HepG2 (cell line): ENCODE measurements around the gene RIPOR1. TPM values are rescaled to one million over a fixed set of nuclear protein-coding genes. Genes with fewer than 3 reads are reported as not detected.

ENCODE experiments used
- ARNT ChIP-seq: fragments of 450-650 bp; IDR thresholded peaks from 2 replicates; pipeline ENCODE4 v1.6.1; 2017
- CBX2 ChIP-seq, 2 experiments: fragments of 200-600 bp in 1 of 2; sonication (generic); formaldehyde crosslinking in 1 of 2; IDR thresholded peaks; 2 replicates each; pipeline versions ENCODE4 v1.7.0 to v1.8.1; 2018 to 2022; ENCODE audit warnings: low read depth in 2 of 2, low read length in 1 of 2, mild to moderate bottlenecking in 1 of 2, missing genetic modification reagents in 1 of 2
- CHCHD3 ChIP-seq: sonication (generic); formaldehyde crosslinking; IDR thresholded peaks from 2 replicates; pipeline ENCODE4 v1.8.0; 2022; ENCODE audit warnings: mild to moderate bottlenecking, missing genetic modification reagents, moderate library complexity
- EHMT2 ChIP-seq: fragments of 200-600 bp; sonication (generic); IDR thresholded peaks from 2 replicates; pipeline ENCODE4 v1.7.0; 2017; ENCODE audit warnings: antibody characterized with exemption, low read depth, low read length, borderline replicate concordance
- FOSL2 ChIP-seq: sonication (generic); formaldehyde crosslinking; IDR thresholded peaks from 2 replicates; pipeline ENCODE4 v1.4.0; 2020; ENCODE audit warnings: missing genetic modification reagents
- KDM4B ChIP-seq: sonication (generic); formaldehyde crosslinking; IDR thresholded peaks from 2 replicates; pipeline ENCODE4 v1.4.0; 2020; ENCODE audit warnings: missing genetic modification reagents
- MAF1 ChIP-seq: sonication (generic); formaldehyde crosslinking; IDR thresholded peaks from 2 replicates; pipeline ENCODE4 v1.5.0; 2020; ENCODE audit warnings: missing genetic modification reagents, borderline replicate concordance
- NFKBIZ ChIP-seq: IDR thresholded peaks from 2 replicates; pipeline ENCODE4 v1.6.1; 2018; ENCODE audit warnings: missing genetic modification reagents, missing compliant biosample characterization
- NPAS2 ChIP-seq: sonication (generic); formaldehyde crosslinking; IDR thresholded peaks from 2 replicates; pipeline ENCODE4 v1.8.0; 2022; ENCODE audit warnings: mild to moderate bottlenecking, missing genetic modification reagents, borderline replicate concordance
- SKI ChIP-seq: fragments of 450-650 bp; IDR thresholded peaks from one replicate; pipeline ENCODE4 v1.6.1; 2018; ENCODE audit warnings: mild to moderate bottlenecking; ENCODE audit not compliant: partially characterized antibody
- SMYD3 ChIP-seq: sonication (generic); formaldehyde crosslinking; IDR thresholded peaks from 2 replicates; pipeline ENCODE4 v1.8.1; 2023; ENCODE audit warnings: mild to moderate bottlenecking, missing genetic modification reagents
- TBL1XR1 ChIP-seq: fragments of 150-350 bp; IDR thresholded peaks from 2 replicates; pipeline ENCODE4 v1.6.1; 2014; ENCODE audit warnings: borderline replicate concordance, low read length; ENCODE audit not compliant: partially characterized antibody
- ZNF160 ChIP-seq: sonication (generic); formaldehyde crosslinking; IDR thresholded peaks from 2 replicates; pipeline ENCODE4 v1.8.0; 2022; ENCODE audit warnings: mild to moderate bottlenecking, inconsistent platforms, missing genetic modification reagents
- ZNF337 ChIP-seq: sonication (generic); formaldehyde crosslinking; IDR thresholded peaks from 2 replicates; pipeline ENCODE4 v1.5.1; 2020; ENCODE audit warnings: missing genetic modification reagents, low read depth, mild to moderate bottlenecking, borderline replicate concordance
- ZNF558 ChIP-seq: sonication (generic); formaldehyde crosslinking; IDR thresholded peaks from 2 replicates; pipeline ENCODE4 v1.9.0; 2022; ENCODE audit warnings: mild to moderate bottlenecking, missing genetic modification reagents, borderline replicate concordance
- ZNF577 ChIP-seq: sonication (generic); formaldehyde crosslinking; IDR thresholded peaks from 2 replicates; pipeline ENCODE4 v1.4.0; 2020; ENCODE audit warnings: mild to moderate bottlenecking, low read depth, missing genetic modification reagents, borderline replicate concordance
- ZNF703 ChIP-seq: sonication (generic); formaldehyde crosslinking; IDR thresholded peaks from 2 replicates; pipeline ENCODE4 v1.5.1; 2020; ENCODE audit warnings: missing genetic modification reagents, mild to moderate bottlenecking, moderate library complexity, borderline replicate concordance
- ZNF891 ChIP-seq: sonication (generic); formaldehyde crosslinking; IDR thresholded peaks from 2 replicates; pipeline ENCODE4 v1.5.0; 2020; ENCODE audit warnings: mild to moderate bottlenecking, missing genetic modification reagents
- ZSCAN22 ChIP-seq: sonication (generic); formaldehyde crosslinking; IDR thresholded peaks from 2 replicates; pipeline ENCODE4 v1.4.0; 2020; ENCODE audit warnings: mild to moderate bottlenecking, missing genetic modification reagents
- polyA plus RNA-seq, 8 experiments: library from polyadenylated mRNA; depleted of rRNA in 3 of 8; stranded (reverse) in 7 of 8; unstranded in 1 of 8; fragments of >200 nt; fragmentation: Illumina TruSeq in 4 of 8; extraction: Trizol in 4 of 8; gene quantifications; 2 replicates each; pipeline versions ENCODE4 v1.2.1 to v1.2.3, GENCODE V29; 2011 to 2016; ENCODE audit warnings: low read depth in 4 of 8, missing spikeins in 1 of 8, mixed read lengths in 1 of 8; ENCODE audit not compliant: insufficient read depth in 1 of 8
- total RNA-seq, 5 experiments: library from RNA; depleted of rRNA; stranded (reverse); fragments of >200 nt; fragmentation: Illumina TruSeq; extraction: Trizol; gene quantifications; 2 replicates each; pipeline ENCODE4 v1.2.3, GENCODE V29; 2016; ENCODE audit warnings: low read depth in 1 of 5
- TF ChIP-seq, protein P1 (sequence below): sonication (generic); formaldehyde crosslinking; IDR thresholded peaks from 2 replicates; pipeline ENCODE4 v1.4.0; 2020; ENCODE audit warnings: low read depth, mild to moderate bottlenecking, missing genetic modification reagents
- TF ChIP-seq, protein P2 (sequence below): sonication (generic); formaldehyde crosslinking; IDR thresholded peaks from 2 replicates; pipeline ENCODE4 v1.5.0; 2020; ENCODE audit warnings: mild to moderate bottlenecking, missing genetic modification reagents, borderline replicate concordance
- TF ChIP-seq, protein P3 (sequence below): sonication (generic); formaldehyde crosslinking; IDR thresholded peaks from 2 replicates; pipeline ENCODE4 v1.5.1; 2020; ENCODE audit warnings: mild to moderate bottlenecking, missing genetic modification reagents, moderate library complexity
- TF ChIP-seq, protein P4 (sequence below): sonication (generic); formaldehyde crosslinking; IDR thresholded peaks from 2 replicates; pipeline ENCODE4 v1.5.0; 2020; ENCODE audit warnings: missing genetic modification reagents

The RIPOR1 gene
- total and polyA plus RNA-seq, 2 of the 13 experiments (the other 11 are each of a cell fraction or from before 2014, with no cell fraction given): 4.6 to 8.1 TPM

DNA sequence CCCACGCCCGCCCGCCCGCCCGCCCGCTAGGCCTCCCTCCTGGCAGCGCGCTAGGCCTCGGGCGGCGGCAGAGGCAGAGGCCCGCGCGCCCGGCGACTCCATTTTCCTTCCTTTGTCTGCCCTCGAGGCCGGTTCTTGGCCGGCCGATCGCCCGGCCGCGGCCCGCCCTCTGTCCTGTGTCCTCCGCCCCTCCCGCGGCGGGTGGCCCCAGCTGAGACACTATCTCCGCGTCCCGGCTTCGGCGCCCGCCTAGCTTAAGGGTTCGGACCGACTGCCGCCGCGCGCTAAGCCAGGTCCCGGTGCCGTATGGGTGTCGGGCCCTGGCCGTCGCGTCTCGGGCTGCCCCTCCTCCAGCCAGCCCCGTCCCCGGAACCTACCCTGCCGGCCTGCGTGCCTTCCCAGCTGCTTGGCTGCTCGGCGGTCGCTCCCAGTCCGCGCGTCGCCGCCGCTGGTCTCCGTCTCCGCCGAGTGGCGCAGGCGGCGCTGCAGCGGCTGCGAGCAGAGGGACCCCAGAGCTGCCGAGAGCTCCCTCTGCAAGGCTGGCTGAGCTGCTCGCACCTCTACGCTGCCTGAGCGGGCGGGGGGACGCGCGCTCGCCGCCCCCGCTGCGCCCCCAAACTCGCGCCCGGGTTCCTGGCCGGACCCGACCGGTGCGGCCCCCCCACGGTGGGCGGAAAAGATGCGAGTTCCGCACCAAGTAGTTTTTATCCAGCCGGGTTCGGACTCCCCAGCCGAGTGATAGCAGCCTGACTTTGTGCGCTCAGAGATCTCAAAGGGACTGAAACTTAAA, 34.5 kb downstream of the RIPOR1 start (continued):
- TF ChIP-seq, protein P1, sequence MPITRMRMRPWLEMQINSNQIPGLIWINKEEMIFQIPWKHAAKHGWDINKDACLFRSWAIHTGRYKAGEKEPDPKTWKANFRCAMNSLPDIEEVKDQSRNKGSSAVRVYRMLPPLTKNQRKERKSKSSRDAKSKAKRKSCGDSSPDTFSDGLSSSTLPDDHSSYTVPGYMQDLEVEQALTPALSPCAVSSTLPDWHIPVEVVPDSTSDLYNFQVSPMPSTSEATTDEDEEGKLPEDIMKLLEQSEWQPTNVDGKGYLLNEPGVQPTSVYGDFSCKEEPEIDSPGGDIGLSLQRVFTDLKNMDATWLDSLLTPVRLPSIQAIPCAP: 0 out of 2 replicates have a peak, but pooled peaks have one; percentile 68
- TF ChIP-seq ARNT (no peak), CHCHD3 (CRISPR knock-in tag) (0 out of 2 replicates have a peak, but pooled peaks have one; percentile 76), MAF1 (CRISPR knock-in tag) (peak; percentile 88; the same call in 1 of the 2 replicates), ZSCAN22 (no peak), ZNF160 (CRISPR knock-in tag) (no peak), ZNF577 (no peak), NFKBIZ (peak; percentile 41; the same call in 1 of the 2 replicates), ZNF337 (CRISPR knock-in tag) (0 out of 2 replicates have a peak, but pooled peaks have one; percentile 50), NPAS2 (CRISPR knock-in tag) (no peak), CBX2 (IDR thresholded peaks at IDR 0.05; ENCODE audit: low read depth, low read length) (no peak), CBX2 (CRISPR knock-in tag; IDR thresholded peaks at IDR 0.05; ENCODE audit: low read depth) (no peak), ZNF558 (CRISPR knock-in tag) (peak; percentile 72; the same call in 1 of the 2 replicates), FOSL2 (CRISPR knock-in tag) (peak; percentile 32; the same call in 1 of the 2 replicates), KDM4B (peak; percentile 38), ZNF703 (CRISPR knock-in tag) (peak; percentile 75; the same call in 1 of the 2 replicates), EHMT2 (no peak), ZNF891 (CRISPR knock-in tag) (peak; percentile 92), SKI (peak; percentile 52), SMYD3 (CRISPR knock-in tag) (no peak; the same call in 1 of the 2 replicates), TBL1XR1 (no peak)
- TF ChIP-seq, protein P2, sequence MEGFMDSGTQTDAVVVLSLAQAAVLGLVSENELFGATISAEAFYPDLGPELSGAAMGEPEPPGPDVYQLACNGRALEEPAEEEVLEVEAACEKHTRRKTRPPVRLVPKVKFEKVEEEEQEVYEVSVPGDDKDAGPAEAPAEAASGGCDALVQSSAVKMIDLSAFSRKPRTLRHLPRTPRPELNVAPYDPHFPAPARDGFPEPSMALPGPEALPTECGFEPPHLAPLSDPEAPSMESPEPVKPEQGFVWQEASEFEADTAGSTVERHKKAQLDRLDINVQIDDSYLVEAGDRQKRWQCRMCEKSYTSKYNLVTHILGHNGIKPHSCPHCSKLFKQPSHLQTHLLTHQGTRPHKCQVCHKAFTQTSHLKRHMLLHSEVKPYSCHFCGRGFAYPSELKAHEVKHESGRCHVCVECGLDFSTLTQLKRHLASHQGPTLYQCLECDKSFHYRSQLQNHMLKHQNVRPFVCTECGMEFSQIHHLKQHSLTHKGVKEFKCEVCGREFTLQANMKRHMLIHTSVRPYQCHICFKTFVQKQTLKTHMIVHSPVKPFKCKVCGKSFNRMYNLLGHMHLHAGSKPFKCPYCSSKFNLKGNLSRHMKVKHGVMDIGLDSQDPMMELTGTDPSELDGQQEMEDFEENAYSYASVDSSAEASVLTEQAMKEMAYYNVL (CRISPR knock-in tag): no peak
- TF ChIP-seq, protein P3, sequence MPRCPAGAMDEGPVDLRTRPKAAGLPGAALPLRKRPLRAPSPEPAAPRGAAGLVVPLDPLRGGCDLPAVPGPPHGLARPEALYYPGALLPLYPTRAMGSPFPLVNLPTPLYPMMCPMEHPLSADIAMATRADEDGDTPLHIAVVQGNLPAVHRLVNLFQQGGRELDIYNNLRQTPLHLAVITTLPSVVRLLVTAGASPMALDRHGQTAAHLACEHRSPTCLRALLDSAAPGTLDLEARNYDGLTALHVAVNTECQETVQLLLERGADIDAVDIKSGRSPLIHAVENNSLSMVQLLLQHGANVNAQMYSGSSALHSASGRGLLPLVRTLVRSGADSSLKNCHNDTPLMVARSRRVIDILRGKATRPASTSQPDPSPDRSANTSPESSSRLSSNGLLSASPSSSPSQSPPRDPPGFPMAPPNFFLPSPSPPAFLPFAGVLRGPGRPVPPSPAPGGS (CRISPR knock-in tag): peak; percentile 46; the same call in 1 of the 2 replicates
- TF ChIP-seq, protein P4, sequence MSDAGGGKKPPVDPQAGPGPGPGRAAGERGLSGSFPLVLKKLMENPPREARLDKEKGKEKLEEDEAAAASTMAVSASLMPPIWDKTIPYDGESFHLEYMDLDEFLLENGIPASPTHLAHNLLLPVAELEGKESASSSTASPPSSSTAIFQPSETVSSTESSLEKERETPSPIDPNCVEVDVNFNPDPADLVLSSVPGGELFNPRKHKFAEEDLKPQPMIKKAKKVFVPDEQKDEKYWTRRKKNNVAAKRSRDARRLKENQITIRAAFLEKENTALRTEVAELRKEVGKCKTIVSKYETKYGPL (CRISPR knock-in tag): no peak
